Measurements from ENCODE around the gene SNRNP27. TPM values are rescaled to one million over a fixed set of nuclear protein-coding genes. Genes with fewer than 3 reads are reported as not detected.

SNRNP27 gene
- total RNA-seq, 1 donor from 2014 or later: 41.0 TPM

DNA sequence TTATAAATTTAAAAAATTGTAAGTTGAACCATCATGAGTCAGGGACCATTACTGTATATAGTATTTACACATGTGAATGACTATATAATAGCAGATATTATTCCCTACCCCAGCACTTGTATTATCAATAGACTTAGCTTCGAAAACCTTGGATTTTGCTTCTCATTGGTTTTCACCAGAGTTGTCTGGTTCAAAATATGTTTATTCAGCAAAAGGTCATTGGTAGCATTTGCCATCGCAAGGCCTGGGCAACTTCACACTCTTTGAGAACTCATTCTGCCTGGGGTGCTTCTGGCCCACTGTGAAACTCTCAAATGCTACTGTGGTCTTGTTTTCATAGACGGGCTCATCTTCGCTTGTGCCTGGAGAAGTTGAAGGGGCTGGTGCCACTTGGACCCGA, 41.3 kb downstream of the SNRNP27 start:
- ATAC-seq: no peak
- TF ChIP-seq, protein P1, sequence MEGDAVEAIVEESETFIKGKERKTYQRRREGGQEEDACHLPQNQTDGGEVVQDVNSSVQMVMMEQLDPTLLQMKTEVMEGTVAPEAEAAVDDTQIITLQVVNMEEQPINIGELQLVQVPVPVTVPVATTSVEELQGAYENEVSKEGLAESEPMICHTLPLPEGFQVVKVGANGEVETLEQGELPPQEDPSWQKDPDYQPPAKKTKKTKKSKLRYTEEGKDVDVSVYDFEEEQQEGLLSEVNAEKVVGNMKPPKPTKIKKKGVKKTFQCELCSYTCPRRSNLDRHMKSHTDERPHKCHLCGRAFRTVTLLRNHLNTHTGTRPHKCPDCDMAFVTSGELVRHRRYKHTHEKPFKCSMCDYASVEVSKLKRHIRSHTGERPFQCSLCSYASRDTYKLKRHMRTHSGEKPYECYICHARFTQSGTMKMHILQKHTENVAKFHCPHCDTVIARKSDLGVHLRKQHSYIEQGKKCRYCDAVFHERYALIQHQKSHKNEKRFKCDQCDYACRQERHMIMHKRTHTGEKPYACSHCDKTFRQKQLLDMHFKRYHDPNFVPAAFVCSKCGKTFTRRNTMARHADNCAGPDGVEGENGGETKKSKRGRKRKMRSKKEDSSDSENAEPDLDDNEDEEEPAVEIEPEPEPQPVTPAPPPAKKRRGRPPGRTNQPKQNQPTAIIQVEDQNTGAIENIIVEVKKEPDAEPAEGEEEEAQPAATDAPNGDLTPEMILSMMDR (IDR thresholded peaks at IDR 0.05): no peak
- Histone ChIP-seq H3K9me3 (no peaks in the 10 kb centered on the region), H3K27me3 (no peaks in the 10 kb centered on the region), H3K36me3 (peaks cover 46% of the 10 kb centered on the region), H3K4me1 (peaks cover 26% of the 10 kb centered on the region), H3K27ac (no peak overlapping the region), H3K4me3 (no peak overlapping the region)
- intact Hi-C loops (cut with DNase I): no loop called here
- DNase-seq: no peak

DNA sequence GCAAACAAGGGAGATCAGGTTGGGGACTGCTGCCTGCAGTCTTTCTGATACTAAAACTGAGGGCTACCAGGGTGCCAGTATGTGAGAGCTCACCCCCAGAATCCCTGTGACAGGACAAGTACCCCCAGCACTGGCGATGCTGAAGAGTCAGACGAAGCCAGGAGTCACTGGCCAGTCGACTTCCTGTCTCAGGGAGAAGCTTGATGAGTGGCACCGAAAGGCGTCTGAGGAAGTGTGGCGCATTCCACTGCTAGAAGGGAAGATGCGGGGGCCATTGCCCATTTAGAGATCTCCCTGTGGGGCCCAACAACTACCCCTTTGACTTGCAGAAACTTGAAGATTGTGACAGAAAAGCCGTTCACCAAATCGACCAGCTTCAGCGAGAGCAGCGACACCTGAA, 43.1 kb downstream of the SNRNP27 start:
- Histone ChIP-seq H3K27me3 (no peaks in the 10 kb centered on the region), H3K36me3 (peaks cover 63% of the 10 kb centered on the region), H3K4me3 (no peak overlapping the region), H3K9me3 (no peaks in the 10 kb centered on the region), H3K27ac (no peak overlapping the region), H3K4me1 (peaks cover 26% of the 10 kb centered on the region)
- intact Hi-C loops (cut with DNase I): no loop called here
- no peak for ATAC-seq
- TF ChIP-seq, protein P1 (IDR thresholded peaks at IDR 0.05): no peak
- DNase-seq: no peak

DNA sequence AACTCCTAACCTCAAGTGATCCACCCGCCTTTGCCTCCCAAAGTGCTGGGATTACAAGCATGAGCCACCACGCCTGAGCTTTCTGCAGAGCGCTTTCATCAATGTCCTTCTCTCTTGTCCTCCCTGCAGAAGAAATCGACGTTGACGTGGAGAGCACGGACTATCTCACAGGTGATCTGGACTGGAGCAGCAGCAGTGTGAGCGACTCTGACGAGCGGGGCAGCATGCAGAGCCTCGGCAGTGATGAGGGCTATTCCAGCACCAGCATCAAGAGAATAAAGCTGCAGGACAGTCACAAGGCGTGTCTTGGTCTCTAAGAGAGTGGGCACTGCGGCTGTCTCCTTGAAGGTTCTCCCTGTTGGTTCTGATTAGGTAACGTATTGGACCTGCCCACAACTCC, 44.2 kb downstream of the SNRNP27 start:
- H3K4me1 ChIP-seq: peaks cover 17% of the 10 kb centered on the region
- no peaks in the 10 kb centered on the region for H3K27me3 ChIP-seq
- H3K9me3 ChIP-seq: no peaks in the 10 kb centered on the region
- no peak overlapping the region for H3K27ac ChIP-seq
- TF ChIP-seq, protein P1 (IDR thresholded peaks at IDR 0.05): no peak
- DNase-seq (no peak), ATAC-seq (no peak)
- no peak overlapping the region for H3K4me3 ChIP-seq
- intact Hi-C loops (cut with DNase I): no loop called here
- peaks cover 68% of the 10 kb centered on the region for H3K36me3 ChIP-seq

DNA sequence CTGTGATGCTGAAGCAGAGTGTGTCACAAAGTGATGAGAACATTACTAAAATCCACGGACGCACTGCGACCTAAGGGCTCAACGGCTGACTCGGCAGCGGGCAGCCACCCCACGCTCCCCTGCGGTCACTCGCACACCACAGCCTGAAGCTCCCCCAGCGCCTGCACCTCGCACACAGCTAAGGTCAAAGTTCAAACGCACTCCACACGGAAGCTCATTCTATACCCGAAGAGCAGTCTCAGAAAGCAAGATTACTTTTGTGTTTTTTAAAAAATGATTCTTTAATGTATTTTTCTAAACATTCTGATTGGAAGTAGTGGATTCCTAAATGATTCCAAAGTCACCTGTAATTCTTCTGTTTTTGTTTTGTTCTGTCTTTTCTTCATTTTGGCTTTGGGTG, 46.0 kb downstream of the SNRNP27 start:
- peaks cover 2% of the 10 kb centered on the region for H3K4me1 ChIP-seq
- ATAC-seq (no peak), DNase-seq (no peak)
- no peaks in the 10 kb centered on the region for H3K9me3 ChIP-seq
- H3K27me3 ChIP-seq: no peaks in the 10 kb centered on the region
- H3K36me3 ChIP-seq: peaks cover 68% of the 10 kb centered on the region
- no peak overlapping the region for H3K4me3 ChIP-seq
- H3K27ac ChIP-seq: no peak overlapping the region
- TF ChIP-seq, protein P1 (IDR thresholded peaks at IDR 0.05): no peak
- intact Hi-C loops (cut with DNase I): no loop called here

DNA sequence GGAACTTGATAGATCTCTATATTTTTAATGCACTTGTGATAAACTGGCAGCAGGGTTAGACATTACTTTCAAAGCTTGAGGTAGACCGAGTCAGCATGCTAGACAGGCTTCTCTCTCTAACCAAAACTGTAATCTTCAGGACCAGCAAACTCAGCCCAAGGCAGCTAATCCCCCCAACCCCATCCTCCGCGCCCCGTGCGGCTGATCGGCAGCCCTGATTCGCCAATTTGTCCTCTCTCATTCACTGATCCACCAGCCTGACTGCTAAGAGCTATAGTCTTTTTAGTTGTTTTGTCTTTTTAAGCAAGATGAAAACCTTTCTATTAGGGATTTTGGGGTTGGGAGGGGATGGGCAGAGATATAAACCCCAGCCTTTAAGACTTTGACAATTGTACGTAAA, 46.9 kb downstream of the SNRNP27 start:
- no peak overlapping the region for H3K27ac ChIP-seq
- TF ChIP-seq, protein P1 (IDR thresholded peaks at IDR 0.05): no peak
- H3K27me3 ChIP-seq: no peaks in the 10 kb centered on the region
- intact Hi-C loops (cut with DNase I): no loop called here
- DNase-seq: no peak
- no peak overlapping the region for H3K4me3 ChIP-seq
- no peaks in the 10 kb centered on the region for H3K9me3 ChIP-seq
- H3K36me3 ChIP-seq: peaks cover 64% of the 10 kb centered on the region
- ATAC-seq: no peak
- peaks cover 2% of the 10 kb centered on the region for H3K4me1 ChIP-seq

All from upper lobe of right lung (tissue), 1 donor.